ENCODE data around the gene MAPK1.

GRCh38 chr22:21868651-21869050 is 1.2 kb upstream of the MAPK1 start:
- no peak for TF ChIP-seq CTCF (IDR thresholded peaks at IDR 0.05)
- no peak for TF ChIP-seq POLR2A (IDR thresholded peaks at IDR 0.05)

All from esophagus squamous epithelium (tissue), 4 donors.